ENCODE measurements around the gene ACER2. TPM values are rescaled to one million over a fixed set of nuclear protein-coding genes. Genes with fewer than 3 reads are reported as not detected.

Gene ACER2
- 30.5 TPM for total RNA-seq (ENCODE audit: unreplicated experiment)
- long read RNA-seq, partial matches to known transcripts, result 0 of 2 reads
- long read RNA-seq, other reads (novel, unspliced or antisense), result 1 of 2 reads

DNA sequence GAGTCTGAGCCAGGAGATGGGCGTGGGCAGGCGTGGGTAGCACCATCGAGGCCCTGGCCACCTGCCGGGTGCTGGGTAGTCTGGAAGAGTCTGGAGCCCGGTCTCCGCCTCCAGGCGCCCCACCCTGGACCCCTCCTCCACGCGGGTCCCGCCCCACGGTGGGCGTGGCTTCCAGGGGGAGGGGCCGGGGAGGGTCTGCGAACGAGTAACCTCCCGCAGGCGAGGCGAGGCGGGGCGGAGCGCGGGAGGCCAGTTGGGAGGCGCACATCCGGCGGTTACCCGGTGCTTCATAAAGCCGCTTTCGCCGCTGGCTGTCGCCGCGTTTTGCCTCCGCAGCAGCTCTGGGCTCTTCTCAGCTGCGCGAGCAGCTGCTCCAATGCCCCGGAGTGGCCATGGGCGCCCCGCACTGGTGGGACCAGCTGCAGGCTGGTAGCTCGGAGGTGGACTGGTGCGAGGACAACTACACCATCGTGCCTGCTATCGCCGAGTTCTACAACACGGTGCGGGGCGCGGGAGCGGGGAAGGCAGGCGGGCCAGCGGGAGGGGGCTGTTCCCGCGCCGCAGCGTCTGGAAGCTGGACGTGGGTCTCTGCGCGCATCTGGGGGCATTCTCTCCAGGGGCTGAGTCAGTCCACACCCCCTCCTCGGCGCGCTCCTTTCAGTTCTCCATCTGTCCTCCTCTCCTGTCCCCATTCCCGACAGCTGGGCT is at the start of gene ACER2:
Gene ACER2 (plus strand): TSS at position 317 of the 708 bp plus-strand sequence. CDS start 76 bp downstream, at position 393.
- H3K27ac Mint-ChIP-seq (ENCODE audit: unreplicated experiment), result peak within 1 kb of the TSS; percentile 100
- peaks cover 7% of the 10 kb centered on the region for H3K36me3 Mint-ChIP-seq (ENCODE audit: unreplicated experiment)
- peaks cover 22% of the 10 kb centered on the region for H3K9me3 Mint-ChIP-seq (ENCODE audit: unreplicated experiment)
- H3K4me3 Mint-ChIP-seq (ENCODE audit: unreplicated experiment), result peak within 1 kb of the TSS; percentile 99
- peaks cover 16% of the 10 kb centered on the region for H3K27me3 Mint-ChIP-seq (ENCODE audit: unreplicated experiment)
- DNase-seq, result peak; percentile 100
- H3K4me1 Mint-ChIP-seq (ENCODE audit: low read depth, unreplicated experiment), result peaks cover 18% of the 10 kb centered on the region
- TF ChIP-seq, protein P1, sequence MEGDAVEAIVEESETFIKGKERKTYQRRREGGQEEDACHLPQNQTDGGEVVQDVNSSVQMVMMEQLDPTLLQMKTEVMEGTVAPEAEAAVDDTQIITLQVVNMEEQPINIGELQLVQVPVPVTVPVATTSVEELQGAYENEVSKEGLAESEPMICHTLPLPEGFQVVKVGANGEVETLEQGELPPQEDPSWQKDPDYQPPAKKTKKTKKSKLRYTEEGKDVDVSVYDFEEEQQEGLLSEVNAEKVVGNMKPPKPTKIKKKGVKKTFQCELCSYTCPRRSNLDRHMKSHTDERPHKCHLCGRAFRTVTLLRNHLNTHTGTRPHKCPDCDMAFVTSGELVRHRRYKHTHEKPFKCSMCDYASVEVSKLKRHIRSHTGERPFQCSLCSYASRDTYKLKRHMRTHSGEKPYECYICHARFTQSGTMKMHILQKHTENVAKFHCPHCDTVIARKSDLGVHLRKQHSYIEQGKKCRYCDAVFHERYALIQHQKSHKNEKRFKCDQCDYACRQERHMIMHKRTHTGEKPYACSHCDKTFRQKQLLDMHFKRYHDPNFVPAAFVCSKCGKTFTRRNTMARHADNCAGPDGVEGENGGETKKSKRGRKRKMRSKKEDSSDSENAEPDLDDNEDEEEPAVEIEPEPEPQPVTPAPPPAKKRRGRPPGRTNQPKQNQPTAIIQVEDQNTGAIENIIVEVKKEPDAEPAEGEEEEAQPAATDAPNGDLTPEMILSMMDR (IDR thresholded peaks at IDR 0.05; ENCODE audit: partially characterized antibody, unreplicated experiment), result no peak

DNA sequence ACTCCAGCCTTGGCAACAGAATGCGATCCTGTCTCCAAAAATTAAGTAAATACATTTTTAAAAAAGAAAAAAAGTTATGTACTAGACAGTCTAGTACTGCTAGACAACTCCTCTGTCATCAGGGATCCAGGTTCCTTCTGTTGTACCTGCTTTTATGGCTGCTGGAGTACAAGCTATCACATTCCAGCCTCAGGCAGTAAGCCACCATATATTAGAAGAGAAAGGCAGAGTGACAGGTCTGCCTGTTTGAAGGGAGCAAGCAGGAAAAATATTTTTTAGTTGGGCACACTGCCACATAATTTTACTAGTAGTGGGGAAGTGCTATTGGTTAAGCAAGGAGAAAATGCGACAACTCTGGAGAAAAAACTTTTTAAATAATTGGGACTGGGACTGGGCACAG is 39.7 kb upstream of the ACER2 start:
- no peaks in the 10 kb centered on the region for H3K9me3 Mint-ChIP-seq (ENCODE audit: unreplicated experiment)
- H3K4me1 Mint-ChIP-seq (ENCODE audit: low read depth, unreplicated experiment), result no peaks in the 10 kb centered on the region
- no peak overlapping the region for H3K4me3 Mint-ChIP-seq (ENCODE audit: unreplicated experiment)
- H3K27me3 Mint-ChIP-seq (ENCODE audit: unreplicated experiment), result no peaks in the 10 kb centered on the region
- TF ChIP-seq, protein P1 (IDR thresholded peaks at IDR 0.05; ENCODE audit: partially characterized antibody, unreplicated experiment), result no peak
- no peaks in the 10 kb centered on the region for H3K36me3 Mint-ChIP-seq (ENCODE audit: unreplicated experiment)
- DNase-seq, result no peak
- H3K27ac Mint-ChIP-seq (ENCODE audit: unreplicated experiment), result no peak overlapping the region

DNA sequence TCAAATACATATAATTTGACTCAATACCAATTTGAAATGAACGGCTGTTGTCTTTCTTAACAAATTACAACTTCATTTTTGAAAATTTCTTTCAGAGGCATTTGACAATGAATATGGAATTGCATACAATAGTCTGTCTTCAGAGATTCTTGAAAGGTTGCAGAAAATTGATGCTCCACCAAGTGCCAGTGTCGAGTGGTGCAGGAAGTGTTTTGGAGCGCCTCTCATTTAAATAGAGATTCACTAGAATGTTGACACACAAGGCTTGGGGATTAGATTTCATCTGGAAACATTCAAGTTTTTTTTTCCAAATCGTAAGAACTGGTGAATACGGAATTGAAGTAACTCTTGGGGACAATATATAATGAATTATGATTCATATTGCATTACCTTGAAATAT is 36.9 kb upstream of the ACER2 start:
- H3K36me3 Mint-ChIP-seq (ENCODE audit: unreplicated experiment), result no peaks in the 10 kb centered on the region
- no peaks in the 10 kb centered on the region for H3K9me3 Mint-ChIP-seq (ENCODE audit: unreplicated experiment)
- no peaks in the 10 kb centered on the region for H3K4me1 Mint-ChIP-seq (ENCODE audit: low read depth, unreplicated experiment)
- H3K4me3 Mint-ChIP-seq (ENCODE audit: unreplicated experiment), result no peak overlapping the region
- TF ChIP-seq, protein P1 (IDR thresholded peaks at IDR 0.05; ENCODE audit: partially characterized antibody, unreplicated experiment), result no peak
- DNase-seq, result no peak
- no peaks in the 10 kb centered on the region for H3K27me3 Mint-ChIP-seq (ENCODE audit: unreplicated experiment)
- H3K27ac Mint-ChIP-seq (ENCODE audit: unreplicated experiment), result no peak overlapping the region

DNA sequence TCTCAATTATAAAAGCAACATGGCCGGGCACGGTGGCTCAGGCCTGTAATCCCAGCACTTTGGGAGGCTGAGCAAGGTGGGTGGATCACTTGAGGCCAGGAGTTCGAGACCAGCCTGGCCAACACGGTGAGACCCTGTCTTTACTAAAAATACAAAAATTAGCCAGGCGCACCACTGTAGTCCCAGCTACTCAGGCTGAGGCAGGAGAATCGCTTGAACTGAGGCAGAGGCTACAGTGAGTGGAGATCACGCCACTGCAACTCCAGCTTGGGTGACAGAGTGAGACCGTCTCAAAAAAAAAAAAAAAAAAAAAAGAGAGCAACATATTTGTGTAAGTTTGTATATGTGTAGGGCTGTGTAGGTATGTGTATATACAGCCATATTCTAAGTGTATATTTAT is 36.2 kb upstream of the ACER2 start:
- Mint-ChIP-seq H3K4me1 (ENCODE audit: low read depth, unreplicated experiment) (peaks cover under 1% of the 10 kb centered on the region), H3K36me3 (ENCODE audit: unreplicated experiment) (no peaks in the 10 kb centered on the region), H3K4me3 (ENCODE audit: unreplicated experiment) (no peak overlapping the region), H3K27ac (ENCODE audit: unreplicated experiment) (no peak overlapping the region), H3K9me3 (ENCODE audit: unreplicated experiment) (peaks cover under 1% of the 10 kb centered on the region), H3K27me3 (ENCODE audit: unreplicated experiment) (no peaks in the 10 kb centered on the region)
- no peak for DNase-seq
- TF ChIP-seq, protein P1 (IDR thresholded peaks at IDR 0.05; ENCODE audit: partially characterized antibody, unreplicated experiment), result no peak

DNA sequence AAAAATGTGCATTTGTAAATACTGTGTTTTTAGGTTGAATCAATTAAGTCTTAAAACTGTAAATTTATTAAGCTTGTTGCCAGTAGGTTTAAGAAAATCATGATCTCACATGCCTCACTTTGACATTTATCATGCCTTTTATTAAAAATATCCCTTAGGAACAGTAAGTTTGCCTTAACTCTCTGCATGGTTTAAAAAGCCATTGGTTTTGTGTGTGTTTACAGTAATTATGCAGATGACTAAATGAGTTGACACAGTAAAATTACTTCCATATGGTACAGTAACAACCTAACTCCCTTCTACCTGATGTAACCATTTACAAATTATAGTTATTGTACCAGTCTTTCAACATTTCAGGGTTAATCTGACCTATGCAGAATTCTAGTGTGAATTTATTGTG is 35.3 kb upstream of the ACER2 start:
- Mint-ChIP-seq H3K36me3 (ENCODE audit: unreplicated experiment) (no peaks in the 10 kb centered on the region), H3K4me3 (ENCODE audit: unreplicated experiment) (no peak overlapping the region)

More for the DNA sequence above, 35.3 kb upstream of the ACER2 start:
- no peak for DNase-seq
- TF ChIP-seq, protein P1 (IDR thresholded peaks at IDR 0.05; ENCODE audit: partially characterized antibody, unreplicated experiment), result no peak
- Mint-ChIP-seq H3K4me1 (ENCODE audit: low read depth, unreplicated experiment) (peaks cover 4% of the 10 kb centered on the region), H3K27me3 (ENCODE audit: unreplicated experiment) (no peaks in the 10 kb centered on the region), H3K27ac (ENCODE audit: unreplicated experiment) (no peak overlapping the region), H3K9me3 (ENCODE audit: unreplicated experiment) (peaks cover 2% of the 10 kb centered on the region)

All from glutamatergic neuron (in vitro differentiated cells).